Measurements from ENCODE around the gene NMU. TPM values are rescaled to one million over a fixed set of nuclear protein-coding genes. Genes with fewer than 3 reads are reported as not detected.
"Not testable (repeated sequence)": the region's sequence is repeated elsewhere in the genome, so short reads cannot be mapped to it uniquely, and the experiment has no call there.

The NMU gene
- 10 to 100 TPM in 1 of 4 donors, under 1 TPM in 1, not detected in 2; 0.24 to 28.3 TPM for polyA plus RNA-seq
- long read RNA-seq, donor 1, partial matches to known transcripts = 0 of 1 reads
- long read RNA-seq, donor 1, other reads (novel, unspliced or antisense) = 0 of 1 reads
- long read RNA-seq, donor 2 = 0 reads
- long read RNA-seq, donor 3 = 0 reads
- long read RNA-seq, donor 4 = 0 reads
- long read RNA-seq, donor 5 = 0 reads
- long read RNA-seq, donor 6 = 0 reads
- long read RNA-seq, donor 7 = 0 reads
- long read RNA-seq, donor 8 = 0 reads
- long read RNA-seq, donor 9 = 0 reads
- long read RNA-seq, donor 10, partial matches to known transcripts = 0 of 1 reads
- long read RNA-seq, donor 10, other reads (novel, unspliced or antisense) = 0 of 1 reads

- H3K27me3 ChIP-seq (ENCODE audit: control insufficient read depth in 3 of 3, insufficient read depth in 3 of 3, low read length in 3 of 3) = peaks cover 7 to 40% (median 14%) of the 10 kb centered on the region in 3 donors
- FAIRE-seq (no peak), DNase-seq (peak; percentile 13 to 51)
- no peak within 1 kb of the TSS for H3K27ac ChIP-seq (ENCODE audit: low read depth in 1 of 3, low read length in 2 of 3)
- H3K36me3 ChIP-seq (ENCODE audit: control insufficient read depth in 3 of 3, insufficient read depth in 2 of 3, low read depth in 1 of 3, low read length in 3 of 3) = no peaks in the 10 kb centered on the region
- H3K4me1 ChIP-seq (ENCODE audit: control insufficient read depth in 3 of 3, insufficient read depth in 2 of 3, low read depth in 1 of 3, low read length in 2 of 3) = peaks cover 0 to 4% (median 4%) of the 10 kb centered on the region in 3 donors
- H3K9me3 ChIP-seq (ENCODE audit: control insufficient read depth in 2 of 2, insufficient read depth in 1 of 2, low read depth in 1 of 2, low read length in 1 of 2) = no peaks in the 10 kb centered on the region
- H3K4me3 ChIP-seq (ENCODE audit: low read depth in 1 of 3, low read length in 3 of 3) = peak within 1 kb of the TSS in 1 of 3 donors; percentile 40
- 1 to 2% (median 1%) methylated on average over 65 to 80 of the region's 80 CpGs for WGBS, 3 donors
Measured at GRCh38 chr4:55635741-55636655, at the start of gene NMU. TSS of gene NMU (minus strand) at chr4:55636298. CDS start at chr4:55636192, 106 bp downstream.

DNA sequence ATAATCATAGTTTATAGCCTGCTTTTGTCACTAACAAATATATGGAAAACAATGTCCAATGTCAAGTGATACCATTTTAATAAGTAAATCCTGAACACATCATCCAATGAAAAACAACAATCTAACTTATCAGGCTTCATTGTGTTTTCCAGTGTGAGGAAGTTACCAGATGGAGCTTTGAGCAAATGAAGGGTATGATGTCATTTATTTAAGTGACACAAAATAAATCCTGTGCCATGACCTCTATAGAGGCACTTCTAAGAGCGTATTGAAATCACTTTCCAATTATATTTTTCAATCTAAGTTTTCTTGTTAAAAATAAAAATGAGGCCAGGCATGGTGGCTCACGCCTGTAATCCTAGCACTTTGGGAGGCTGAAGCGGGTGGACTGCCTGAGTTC lies 48.2 kb upstream of the NMU start:
- Histone ChIP-seq H3K4me1 (ENCODE audit: control insufficient read depth in 3 of 3, insufficient read depth in 2 of 3, low read depth in 1 of 3, low read length in 2 of 3) (no peaks in the 10 kb centered on the region), H3K9me3 (ENCODE audit: control insufficient read depth in 2 of 2, insufficient read depth in 1 of 2, low read depth in 1 of 2, low read length in 1 of 2) (no peaks in the 10 kb centered on the region), H3K36me3 (ENCODE audit: control insufficient read depth in 3 of 3, insufficient read depth in 2 of 3, low read depth in 1 of 3, low read length in 3 of 3) (no peaks in the 10 kb centered on the region), H3K4me3 (ENCODE audit: low read depth in 1 of 3, low read length in 3 of 3) (no peak overlapping the region), H3K27ac (ENCODE audit: low read depth in 1 of 3, low read length in 2 of 3) (no peak overlapping the region), H3K27me3 (ENCODE audit: control insufficient read depth in 3 of 3, insufficient read depth in 3 of 3, low read length in 3 of 3) (no peaks in the 10 kb centered on the region)
- no peak for DNase-seq
- WGBS, 3 donors = 85 to 91% (median 89%) methylated on average over 3 of the region's 3 CpGs
- FAIRE-seq = no peak

DNA sequence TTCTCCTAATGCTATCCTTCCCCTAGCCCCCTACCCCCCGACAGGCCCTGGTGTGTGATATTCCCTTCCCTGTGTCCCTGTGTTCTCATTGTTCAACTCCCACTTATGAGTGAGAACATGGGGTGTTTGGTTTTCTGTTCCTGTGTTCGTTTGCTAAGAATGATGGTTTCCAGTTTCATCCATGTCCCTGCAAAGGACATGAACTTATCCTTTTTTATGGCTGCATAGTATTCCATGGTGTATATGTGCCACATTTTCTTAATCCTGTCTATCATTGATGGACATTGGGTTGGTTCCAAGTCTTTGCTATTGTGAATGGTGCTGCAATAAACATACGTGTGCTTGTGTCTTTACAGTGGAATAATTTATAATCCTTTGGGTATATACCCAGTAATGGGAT lies 46.7 kb upstream of the NMU start:
- H3K27me3 ChIP-seq (ENCODE audit: control insufficient read depth in 3 of 3, insufficient read depth in 3 of 3, low read length in 3 of 3); H3K4me1 ChIP-seq (ENCODE audit: control insufficient read depth in 3 of 3, insufficient read depth in 2 of 3, low read depth in 1 of 3, low read length in 2 of 3); H3K9me3 ChIP-seq (ENCODE audit: control insufficient read depth in 2 of 2, insufficient read depth in 1 of 2, low read depth in 1 of 2, low read length in 1 of 2); DNase-seq; FAIRE-seq; H3K36me3 ChIP-seq (ENCODE audit: control insufficient read depth in 3 of 3, insufficient read depth in 2 of 3, low read depth in 1 of 3, low read length in 3 of 3); H3K27ac ChIP-seq (ENCODE audit: low read depth in 1 of 3, low read length in 2 of 3); H3K4me3 ChIP-seq (ENCODE audit: low read depth in 1 of 3, low read length in 3 of 3): not testable (repeated sequence)
- WGBS, 3 donors = 75 to 81% (median 77%) methylated on average over 3 of the region's 3 CpGs

GRCh38 chr4:55682295-55682694 lies 46.2 kb upstream of the NMU start:
- FAIRE-seq = no peak
- WGBS, 3 donors = 30 to 60% (median 57%) methylated on average over 1 of the region's 1 CpG
- no peak overlapping the region for H3K4me3 ChIP-seq (ENCODE audit: low read depth in 1 of 3, low read length in 3 of 3)
- H3K36me3 ChIP-seq (ENCODE audit: control insufficient read depth in 3 of 3, insufficient read depth in 2 of 3, low read depth in 1 of 3, low read length in 3 of 3) = no peaks in the 10 kb centered on the region
- no peak for DNase-seq
- no peaks in the 10 kb centered on the region for H3K9me3 ChIP-seq (ENCODE audit: control insufficient read depth in 2 of 2, insufficient read depth in 1 of 2, low read depth in 1 of 2, low read length in 1 of 2)
- H3K27ac ChIP-seq (ENCODE audit: low read depth in 1 of 3, low read length in 2 of 3) = no peak overlapping the region
- H3K27me3 ChIP-seq (ENCODE audit: control insufficient read depth in 3 of 3, insufficient read depth in 3 of 3, low read length in 3 of 3) = no peaks in the 10 kb centered on the region
- H3K4me1 ChIP-seq (ENCODE audit: control insufficient read depth in 3 of 3, insufficient read depth in 2 of 3, low read depth in 1 of 3, low read length in 2 of 3) = no peaks in the 10 kb centered on the region

- DNase-seq (no peak), FAIRE-seq (no peak)
- Histone ChIP-seq H3K36me3 (ENCODE audit: control insufficient read depth in 3 of 3, insufficient read depth in 2 of 3, low read depth in 1 of 3, low read length in 3 of 3) (no peaks in the 10 kb centered on the region), H3K27me3 (ENCODE audit: control insufficient read depth in 3 of 3, insufficient read depth in 3 of 3, low read length in 3 of 3) (no peaks in the 10 kb centered on the region), H3K4me1 (ENCODE audit: control insufficient read depth in 3 of 3, insufficient read depth in 2 of 3, low read depth in 1 of 3, low read length in 2 of 3) (no peaks in the 10 kb centered on the region), H3K9me3 (ENCODE audit: control insufficient read depth in 2 of 2, insufficient read depth in 1 of 2, low read depth in 1 of 2, low read length in 1 of 2) (no peaks in the 10 kb centered on the region), H3K4me3 (ENCODE audit: low read depth in 1 of 3, low read length in 3 of 3) (no peak overlapping the region), H3K27ac (ENCODE audit: low read depth in 1 of 3, low read length in 2 of 3) (no peak overlapping the region)
- 86 to 94% (median 92%) methylated on average over 3 of the region's 3 CpGs for WGBS, 3 donors
Measured at GRCh38 chr4:55681430-55681829, 45.3 kb upstream of the NMU start.

DNA sequence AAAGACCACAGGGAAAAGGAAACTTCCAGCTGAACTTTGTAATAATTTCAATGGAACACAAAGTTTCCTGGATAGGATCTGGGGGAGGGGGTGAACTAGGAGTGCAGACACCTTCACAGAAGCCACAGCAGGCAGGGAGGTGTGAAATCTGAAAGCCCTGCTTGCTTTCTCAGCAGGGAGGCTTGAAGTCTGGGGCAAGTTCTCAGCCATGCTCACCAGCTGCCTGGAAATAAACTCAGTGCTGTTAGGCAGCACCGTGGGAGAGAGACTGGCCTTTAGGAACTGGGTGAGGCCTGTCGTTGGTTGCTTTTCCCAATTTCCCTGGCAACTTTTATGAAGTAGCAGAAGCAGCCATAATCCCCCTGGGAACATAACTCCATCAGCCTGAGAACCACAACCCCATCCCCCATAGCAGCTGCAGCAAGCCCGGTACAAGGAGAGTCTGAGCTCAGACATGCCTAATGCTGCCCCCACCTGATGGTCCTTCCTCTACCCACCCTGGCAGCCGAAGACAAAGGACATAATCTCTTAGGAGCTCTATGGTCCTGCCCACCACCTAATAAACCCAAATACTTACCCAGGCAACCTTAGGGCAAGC lies 39.2 kb upstream of the NMU start:
- Histone ChIP-seq H3K4me3 (ENCODE audit: low read depth in 1 of 3, low read length in 3 of 3) (no peak overlapping the region), H3K9me3 (ENCODE audit: control insufficient read depth in 2 of 2, insufficient read depth in 1 of 2, low read depth in 1 of 2, low read length in 1 of 2) (peaks cover 0 to 10% of the 10 kb centered on the region in 2 donors), H3K27me3 (ENCODE audit: control insufficient read depth in 3 of 3, insufficient read depth in 3 of 3, low read length in 3 of 3) (peaks cover 0 to 2% (median 0%) of the 10 kb centered on the region in 3 donors), H3K27ac (ENCODE audit: low read depth in 1 of 3, low read length in 2 of 3) (no peak overlapping the region), H3K4me1 (ENCODE audit: control insufficient read depth in 3 of 3, insufficient read depth in 2 of 3, low read depth in 1 of 3, low read length in 2 of 3) (no peaks in the 10 kb centered on the region), H3K36me3 (ENCODE audit: control insufficient read depth in 3 of 3, insufficient read depth in 2 of 3, low read depth in 1 of 3, low read length in 3 of 3) (no peaks in the 10 kb centered on the region)
- DNase-seq (peak in 1 of 2 donors; percentile 21), FAIRE-seq (no peak)
- 36 to 46% (median 42%) methylated on average over 3 to 4 of the region's 4 CpGs for WGBS, 3 donors

GRCh38 chr4:55673424-55673823 lies 37.3 kb upstream of the NMU start:
- FAIRE-seq (no peak), DNase-seq (no peak)
- no peaks in the 10 kb centered on the region for H3K36me3 ChIP-seq (ENCODE audit: control insufficient read depth in 3 of 3, insufficient read depth in 2 of 3, low read depth in 1 of 3, low read length in 3 of 3)
- peaks cover 0 to 4% (median 0%) of the 10 kb centered on the region in 3 donors for H3K27me3 ChIP-seq (ENCODE audit: control insufficient read depth in 3 of 3, insufficient read depth in 3 of 3, low read length in 3 of 3)
- H3K9me3 ChIP-seq (ENCODE audit: control insufficient read depth in 2 of 2, insufficient read depth in 1 of 2, low read depth in 1 of 2, low read length in 1 of 2) = peaks cover 0 to 10% of the 10 kb centered on the region in 2 donors
- no peak overlapping the region for H3K27ac ChIP-seq (ENCODE audit: low read depth in 1 of 3, low read length in 2 of 3)
- no peak overlapping the region for H3K4me3 ChIP-seq (ENCODE audit: low read depth in 1 of 3, low read length in 3 of 3)
- H3K4me1 ChIP-seq (ENCODE audit: control insufficient read depth in 3 of 3, insufficient read depth in 2 of 3, low read depth in 1 of 3, low read length in 2 of 3) = no peaks in the 10 kb centered on the region
- 74 to 90% (median 80%) methylated on average over 1 of the region's 1 CpG for WGBS, 3 donors

GRCh38 chr4:55671667-55672066 lies 35.6 kb upstream of the NMU start:
- Histone ChIP-seq H3K27me3 (ENCODE audit: control insufficient read depth in 3 of 3, insufficient read depth in 3 of 3, low read length in 3 of 3) (peaks cover 0 to 6% (median 0%) of the 10 kb centered on the region in 3 donors), H3K27ac (ENCODE audit: low read depth in 1 of 3, low read length in 2 of 3) (no peak overlapping the region), H3K4me3 (ENCODE audit: low read depth in 1 of 3, low read length in 3 of 3) (no peak overlapping the region), H3K36me3 (ENCODE audit: control insufficient read depth in 3 of 3, insufficient read depth in 2 of 3, low read depth in 1 of 3, low read length in 3 of 3) (no peaks in the 10 kb centered on the region), H3K4me1 (ENCODE audit: control insufficient read depth in 3 of 3, insufficient read depth in 2 of 3, low read depth in 1 of 3, low read length in 2 of 3) (no peaks in the 10 kb centered on the region), H3K9me3 (ENCODE audit: control insufficient read depth in 2 of 2, insufficient read depth in 1 of 2, low read depth in 1 of 2, low read length in 1 of 2) (peaks cover 0 to 10% of the 10 kb centered on the region in 2 donors)
- no peak for FAIRE-seq
- DNase-seq = no peak
